ENCODE measurements around the gene CBX4.

CBX4 gene

DNA sequence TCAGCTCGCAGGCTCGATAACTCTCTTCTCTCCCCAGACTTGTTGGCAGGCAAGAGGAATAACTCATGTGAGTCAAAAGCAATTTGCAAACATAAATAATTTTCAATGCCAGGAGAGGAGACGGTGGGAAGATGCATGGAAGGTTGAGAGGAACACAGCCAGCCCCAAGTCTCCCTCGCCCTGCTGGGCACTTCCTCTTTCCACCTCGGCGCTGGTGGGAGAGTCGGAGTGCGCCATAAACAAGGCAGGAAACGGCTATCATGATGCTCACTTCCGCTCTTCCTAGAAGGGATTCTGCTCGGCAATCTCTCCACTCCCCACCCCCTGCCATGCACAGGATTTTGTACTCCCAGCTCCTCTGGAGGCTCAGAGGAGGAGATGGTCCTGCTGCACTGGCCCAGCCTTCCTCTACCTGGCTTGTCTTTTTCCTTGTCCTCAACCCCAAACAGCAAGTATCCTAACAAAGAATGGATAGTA, 13.0 kb downstream of the CBX4 start:
- DNase-seq: no peak

GRCh38 chr17:79825580-79825921, 13.7 kb downstream of the CBX4 start:
- no peak for DNase-seq

- no peak for DNase-seq
Measured at GRCh38 chr17:79824893-79825579, 14.2 kb downstream of the CBX4 start.

DNA sequence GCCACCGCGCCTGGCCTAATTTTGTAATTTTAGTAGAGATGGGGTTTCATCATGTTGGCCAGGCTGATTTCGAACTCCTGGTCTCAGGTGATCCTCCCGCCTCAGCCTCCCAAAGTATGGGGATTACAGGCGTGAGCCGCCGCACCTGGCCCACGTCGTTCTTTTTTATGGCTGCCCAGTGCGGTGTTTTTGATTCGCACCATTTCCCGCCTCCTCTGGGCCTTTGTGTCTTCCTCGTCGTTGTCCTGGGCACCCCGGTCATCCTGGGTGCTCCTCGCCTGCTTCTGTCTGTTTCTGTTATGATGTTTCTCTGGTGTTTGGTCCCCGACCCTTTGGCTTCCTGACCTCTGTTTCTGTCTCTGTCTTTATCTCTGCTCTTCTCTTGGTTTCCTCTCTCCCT, 15.0 kb downstream of the CBX4 start:
- no peak for DNase-seq

DNA sequence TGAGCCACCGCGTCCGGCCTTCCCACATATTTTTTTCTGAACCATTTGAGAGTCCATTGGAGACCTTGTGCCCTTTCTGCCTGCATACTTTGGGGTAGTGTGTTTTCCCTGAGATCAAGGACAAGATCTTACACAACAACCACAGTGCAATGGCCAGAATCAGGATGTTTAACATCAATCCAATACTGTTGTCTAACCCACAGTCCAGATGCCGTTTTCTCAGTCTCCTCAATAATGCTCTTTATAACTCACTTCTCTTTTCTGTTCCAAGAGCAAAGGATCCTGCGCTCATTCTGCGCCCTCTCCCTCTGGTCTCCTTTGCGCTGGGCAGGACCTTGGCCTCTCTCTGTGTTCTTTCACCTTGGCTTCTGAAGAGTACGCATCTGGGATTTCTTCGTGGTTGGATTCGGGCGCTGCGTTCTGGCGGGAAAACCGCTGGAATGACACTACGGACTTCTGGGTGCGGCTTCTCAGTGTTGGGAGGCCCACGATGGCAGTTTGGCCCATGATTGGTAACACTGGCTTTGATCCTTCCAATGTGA, 16.6 kb downstream of the CBX4 start:
- DNase-seq: no peak

GRCh38 chr17:79821331-79822095, 17.7 kb downstream of the CBX4 start:
- DNase-seq: no peak

DNA sequence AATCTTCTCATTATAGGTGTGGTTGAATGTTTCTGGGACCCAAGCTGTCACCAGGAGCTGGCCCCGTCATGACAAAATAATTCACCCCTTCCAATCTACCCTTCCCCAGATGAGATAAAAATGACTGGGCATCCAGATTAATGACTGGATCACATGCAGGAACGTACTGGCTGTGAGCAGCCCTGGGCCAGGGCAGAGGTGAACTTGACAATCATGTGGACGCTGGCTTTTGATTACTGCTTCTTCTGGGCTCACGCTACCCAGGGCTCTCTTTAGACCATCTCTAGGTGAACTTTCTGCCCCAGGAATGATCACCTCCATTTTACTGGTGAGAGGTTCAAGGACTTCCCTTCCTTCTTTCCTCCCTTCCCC, 18.3 kb downstream of the CBX4 start:
- DNase-seq: no peak

- DNase-seq: no peak
Measured at GRCh38 chr17:79819534-79820276, 19.5 kb downstream of the CBX4 start.

- no peak for DNase-seq
Measured at GRCh38 chr17:79819085-79819484, 20.2 kb downstream of the CBX4 start.

DNA sequence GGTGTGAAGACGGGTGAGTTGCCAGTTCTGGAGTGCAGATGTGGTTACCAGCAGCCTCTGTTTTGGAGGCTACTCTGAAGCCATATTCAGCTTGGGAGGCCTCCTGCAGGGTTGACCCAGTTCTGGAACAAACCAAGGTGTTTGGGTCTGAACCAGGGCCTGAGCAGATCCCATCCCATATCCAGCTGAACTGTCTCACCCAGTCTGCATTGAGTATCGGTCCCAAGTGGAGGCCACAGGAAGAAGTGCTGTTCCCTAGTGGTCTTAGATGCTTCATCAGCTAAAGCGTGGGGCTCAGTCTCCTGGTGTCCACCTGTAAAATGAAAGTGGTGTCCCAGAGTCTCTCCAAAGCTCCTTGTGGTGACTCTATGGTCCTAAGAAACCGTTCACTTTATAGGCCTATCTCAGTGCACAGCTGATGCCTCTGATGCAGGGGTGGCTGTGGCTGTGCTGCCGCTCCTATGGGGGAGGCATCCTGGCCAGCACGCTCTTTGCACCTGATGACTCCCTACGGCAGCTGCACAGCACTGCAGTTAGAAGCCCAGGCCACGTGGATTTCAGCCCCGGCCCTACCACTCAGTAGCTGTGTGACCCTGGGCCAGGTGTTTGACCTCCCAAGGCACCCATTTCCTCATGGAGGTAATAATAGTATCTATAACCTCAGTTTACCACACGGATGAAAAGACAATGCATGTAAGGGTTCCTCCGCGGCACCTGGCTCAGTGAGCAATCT, 21.0 kb downstream of the CBX4 start:
- no peak for DNase-seq

DNA sequence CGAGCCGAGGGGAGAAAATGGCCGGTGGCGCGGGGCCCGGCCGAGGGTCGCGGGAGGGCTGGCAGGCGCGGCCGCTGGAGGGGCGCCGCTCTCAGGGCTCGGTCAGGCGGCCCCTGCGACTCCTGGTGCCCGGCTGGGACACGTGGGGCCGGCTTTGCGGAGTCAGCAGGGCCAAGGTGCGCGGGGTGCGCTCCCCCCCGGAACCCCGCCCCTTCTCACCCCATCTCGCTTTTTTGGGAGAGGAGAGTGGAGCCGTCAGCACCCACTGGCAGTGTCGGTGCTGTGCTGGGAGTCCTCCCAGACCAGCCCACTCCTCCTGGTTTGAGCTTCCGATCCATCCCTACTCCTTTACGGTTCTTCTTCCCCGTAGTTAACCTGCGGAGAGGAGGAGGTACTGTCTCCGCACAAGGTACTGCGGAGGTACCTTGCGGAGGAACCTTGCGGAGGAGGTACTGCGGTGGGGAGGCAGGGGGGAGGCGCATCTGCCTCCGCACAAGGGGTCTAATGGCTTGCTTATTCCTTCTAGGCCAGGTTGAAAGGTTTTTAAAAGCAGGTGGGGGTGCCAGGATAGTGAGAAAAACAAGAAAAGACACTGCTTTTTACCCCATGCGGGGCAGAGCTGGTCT, 23.3 kb downstream of the CBX4 start:
- DNase-seq: no peak

GRCh38 chr17:79814974-79815835, 24.0 kb downstream of the CBX4 start:
- DNase-seq: no peak

- DNase-seq: no peak
Measured at GRCh38 chr17:79814127-79814973, 24.9 kb downstream of the CBX4 start.

- DNase-seq: no peak
Measured at GRCh38 chr17:79813297-79814126, 25.7 kb downstream of the CBX4 start.

GRCh38 chr17:79812353-79813258, 26.6 kb downstream of the CBX4 start:
- no peak for DNase-seq

GRCh38 chr17:79811868-79812352, 27.3 kb downstream of the CBX4 start:
- no peak for DNase-seq

DNA sequence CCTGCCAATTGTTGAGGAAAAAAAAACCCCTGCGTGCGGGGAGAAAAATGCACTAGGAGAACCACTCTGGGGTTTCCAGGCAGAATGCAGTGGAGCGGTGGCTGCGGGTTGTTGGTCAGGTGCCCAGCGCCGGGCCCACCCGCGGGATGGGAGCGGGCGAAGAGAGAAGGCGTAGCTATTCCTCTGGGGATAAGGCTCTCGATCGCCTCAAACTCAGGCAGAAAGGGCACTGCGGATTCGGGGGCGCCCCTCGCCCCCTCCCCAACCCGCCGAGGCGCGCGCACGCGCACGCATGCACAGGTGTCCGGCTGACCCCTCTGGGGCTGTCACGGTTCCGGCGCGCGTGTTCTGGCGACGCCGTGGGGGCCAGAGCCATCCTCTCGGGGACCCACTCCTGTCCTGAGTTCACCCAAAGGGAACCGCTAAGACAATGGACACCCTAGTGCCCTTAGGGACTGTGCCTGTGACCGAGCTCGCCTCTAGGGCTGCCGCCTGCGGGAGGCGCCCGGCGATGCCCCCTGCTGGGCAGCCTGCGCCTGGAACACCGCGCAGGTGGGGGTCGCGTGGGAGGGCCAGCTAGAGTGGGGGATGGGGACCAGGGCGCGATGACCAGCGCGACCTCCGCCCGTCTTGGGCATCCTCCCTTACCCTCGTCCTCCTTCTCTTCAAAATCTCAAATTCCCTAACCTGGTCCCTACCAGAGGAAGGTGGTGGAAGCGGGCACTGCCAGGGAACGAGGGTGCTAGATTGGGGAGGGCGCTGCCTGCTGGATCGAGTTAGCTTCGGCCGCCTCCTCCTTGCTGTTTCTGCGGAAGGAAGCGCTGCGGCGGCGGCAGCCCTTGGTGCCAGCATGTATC, 28.0 kb downstream of the CBX4 start:
- peak; percentile 83 for DNase-seq
